Nephron progenitor cell (in vitro differentiated cells): Measurements from ENCODE around the gene STH.

ENCODE experiments used
- DNase-seq: peaks from one replicate; pipeline ENCODE4 v3.0.0; 2021
- H3K27ac Mint-ChIP-seq: 2 replicates; pipeline ENCODE4 v1.8.0; 2021; ENCODE audit warnings: mild to moderate bottlenecking, moderate library complexity, mixed read lengths
- H3K27me3 Mint-ChIP-seq: 2 replicates; pipeline ENCODE4 v1.8.0; 2021; ENCODE audit warnings: mild to moderate bottlenecking, low read depth, mixed read lengths; ENCODE audit not compliant: poor library complexity
- H3K36me3 Mint-ChIP-seq: 2 replicates; pipeline ENCODE4 v1.8.0; 2021; ENCODE audit warnings: low read depth, mixed read lengths
- H3K4me1 Mint-ChIP-seq: 2 replicates; pipeline ENCODE4 v1.8.0; 2021; ENCODE audit warnings: mixed read lengths
- H3K4me3 Mint-ChIP-seq: 2 replicates; pipeline ENCODE4 v1.8.0; 2021; ENCODE audit warnings: mild to moderate bottlenecking, moderate library complexity, mixed read lengths
- H3K9me3 Mint-ChIP-seq: 2 replicates; pipeline ENCODE4 v1.8.0; 2021; ENCODE audit warnings: mild to moderate bottlenecking, moderate library complexity, mixed read lengths
- TF ChIP-seq, protein P1 (sequence below): fragments of 200-600 bp; sonication (generic); IDR thresholded peaks from 2 replicates; pipeline ENCODE4 v1.5.0; 2021; ENCODE audit warnings: antibody characterized with exemption

STH gene

DNA sequence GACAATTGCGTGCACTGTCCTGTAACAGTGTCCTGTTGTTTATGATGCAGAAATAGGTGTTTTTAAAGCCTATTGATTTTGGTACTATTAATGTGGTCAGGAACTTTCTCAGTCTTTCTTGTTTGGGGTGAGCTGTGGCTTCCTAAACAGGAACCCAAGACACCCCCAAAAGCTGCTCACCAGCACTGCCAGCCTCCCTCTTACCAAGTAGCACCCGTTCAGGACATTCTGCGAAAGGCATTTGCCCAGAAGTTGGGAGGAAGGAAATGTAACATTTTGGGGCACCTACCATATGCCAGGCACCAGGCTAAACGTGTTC, 21.6 kb upstream of the STH start:
- no peak overlapping the region for H3K27ac Mint-ChIP-seq
- TF ChIP-seq, protein P1, sequence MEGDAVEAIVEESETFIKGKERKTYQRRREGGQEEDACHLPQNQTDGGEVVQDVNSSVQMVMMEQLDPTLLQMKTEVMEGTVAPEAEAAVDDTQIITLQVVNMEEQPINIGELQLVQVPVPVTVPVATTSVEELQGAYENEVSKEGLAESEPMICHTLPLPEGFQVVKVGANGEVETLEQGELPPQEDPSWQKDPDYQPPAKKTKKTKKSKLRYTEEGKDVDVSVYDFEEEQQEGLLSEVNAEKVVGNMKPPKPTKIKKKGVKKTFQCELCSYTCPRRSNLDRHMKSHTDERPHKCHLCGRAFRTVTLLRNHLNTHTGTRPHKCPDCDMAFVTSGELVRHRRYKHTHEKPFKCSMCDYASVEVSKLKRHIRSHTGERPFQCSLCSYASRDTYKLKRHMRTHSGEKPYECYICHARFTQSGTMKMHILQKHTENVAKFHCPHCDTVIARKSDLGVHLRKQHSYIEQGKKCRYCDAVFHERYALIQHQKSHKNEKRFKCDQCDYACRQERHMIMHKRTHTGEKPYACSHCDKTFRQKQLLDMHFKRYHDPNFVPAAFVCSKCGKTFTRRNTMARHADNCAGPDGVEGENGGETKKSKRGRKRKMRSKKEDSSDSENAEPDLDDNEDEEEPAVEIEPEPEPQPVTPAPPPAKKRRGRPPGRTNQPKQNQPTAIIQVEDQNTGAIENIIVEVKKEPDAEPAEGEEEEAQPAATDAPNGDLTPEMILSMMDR: no peak
- DNase-seq: no peak
- no peaks in the 10 kb centered on the region for H3K36me3 Mint-ChIP-seq
- peaks cover 60% of the 10 kb centered on the region for H3K4me1 Mint-ChIP-seq
- peaks cover 3% of the 10 kb centered on the region for H3K9me3 Mint-ChIP-seq
- no peak overlapping the region for H3K4me3 Mint-ChIP-seq
- peaks cover 12% of the 10 kb centered on the region for H3K27me3 Mint-ChIP-seq

DNA sequence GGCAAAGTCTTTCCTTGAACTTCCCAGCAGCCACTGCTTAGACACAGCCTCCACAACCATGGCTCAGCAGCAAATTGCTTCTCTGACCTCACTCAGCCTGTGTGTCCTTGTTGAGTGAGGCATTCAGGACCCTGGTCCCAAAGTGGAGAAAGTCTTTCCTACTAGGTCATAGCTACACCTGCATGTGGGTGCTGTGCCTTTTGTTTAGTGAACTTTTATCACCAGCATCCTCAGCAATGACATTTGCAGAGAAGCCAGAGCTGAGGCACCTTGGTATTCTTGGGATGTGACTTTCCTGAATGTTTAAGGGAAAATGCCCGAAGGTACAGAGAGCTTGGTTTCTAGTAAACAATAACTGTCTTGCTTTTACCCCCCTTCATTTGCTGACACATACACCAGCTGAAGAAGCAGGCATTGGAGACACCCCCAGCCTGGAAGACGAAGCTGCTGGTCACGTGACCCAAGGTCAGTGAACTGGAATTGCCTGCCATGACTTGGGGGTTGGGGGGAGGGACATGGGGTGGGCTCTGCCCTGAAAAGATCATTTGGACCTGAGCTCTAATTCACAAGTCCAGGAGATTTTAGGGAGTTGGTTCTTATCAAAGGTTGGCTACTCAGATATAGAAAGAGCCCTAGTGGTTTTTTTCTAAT, 20.9 kb upstream of the STH start:
- TF ChIP-seq, protein P1: no peak
- H3K27ac Mint-ChIP-seq: no peak overlapping the region
- no peak overlapping the region for H3K4me3 Mint-ChIP-seq
- H3K27me3 Mint-ChIP-seq: peaks cover 12% of the 10 kb centered on the region
- peaks cover 57% of the 10 kb centered on the region for H3K4me1 Mint-ChIP-seq
- no peak for DNase-seq
- H3K9me3 Mint-ChIP-seq: no peaks in the 10 kb centered on the region
- no peaks in the 10 kb centered on the region for H3K36me3 Mint-ChIP-seq

DNA sequence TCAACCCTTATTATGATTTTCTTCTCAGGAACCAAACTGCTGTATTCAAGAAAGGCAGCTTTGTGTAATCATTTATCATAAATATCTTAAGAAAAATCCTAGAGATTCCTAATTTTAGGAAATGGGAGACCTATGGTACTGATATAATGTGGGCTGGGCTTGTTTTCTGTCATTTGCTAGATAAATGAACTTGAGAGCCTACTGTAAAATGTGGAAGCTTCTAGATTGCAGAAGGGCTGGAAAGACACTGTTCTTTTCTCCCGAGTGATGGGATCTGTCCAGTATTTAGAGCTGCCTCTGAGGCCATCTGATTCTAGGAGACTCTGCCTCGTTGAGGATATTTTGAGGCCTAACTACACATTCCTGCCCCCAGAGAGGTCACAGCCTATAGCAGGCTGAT, 19.9 kb upstream of the STH start:
- no peak for DNase-seq
- H3K9me3 Mint-ChIP-seq: no peaks in the 10 kb centered on the region
- H3K27ac Mint-ChIP-seq: no peak overlapping the region
- no peak overlapping the region for H3K4me3 Mint-ChIP-seq
- TF ChIP-seq, protein P1: no peak
- H3K27me3 Mint-ChIP-seq: peaks cover 6% of the 10 kb centered on the region
- H3K4me1 Mint-ChIP-seq: peaks cover 52% of the 10 kb centered on the region
- H3K36me3 Mint-ChIP-seq: no peaks in the 10 kb centered on the region

DNA sequence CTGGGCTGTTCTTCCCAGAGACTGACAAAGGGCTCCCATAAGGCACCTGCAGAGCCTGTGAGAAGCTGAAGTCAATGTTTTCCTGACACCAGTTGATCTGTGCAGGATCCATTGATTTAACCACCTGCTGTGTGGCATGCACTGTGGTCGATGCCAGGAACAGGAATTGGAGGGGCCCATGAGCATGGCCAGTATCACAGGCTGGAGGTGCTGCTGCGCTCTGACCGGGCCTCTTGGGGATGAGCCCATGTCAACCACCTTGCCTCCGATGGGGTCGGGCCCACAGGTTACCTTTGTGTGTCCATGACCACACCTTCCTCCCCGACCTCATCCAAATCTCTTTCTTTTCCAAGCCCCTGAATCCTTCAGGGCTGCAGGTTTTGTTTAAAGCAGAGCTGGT, 18.2 kb upstream of the STH start:
- peaks cover 5% of the 10 kb centered on the region for H3K27me3 Mint-ChIP-seq
- H3K4me3 Mint-ChIP-seq: no peak overlapping the region
- no peaks in the 10 kb centered on the region for H3K36me3 Mint-ChIP-seq
- H3K27ac Mint-ChIP-seq: no peak overlapping the region
- peaks cover 42% of the 10 kb centered on the region for H3K4me1 Mint-ChIP-seq
- TF ChIP-seq, protein P1: no peak
- DNase-seq: no peak
- H3K9me3 Mint-ChIP-seq: no peaks in the 10 kb centered on the region

DNA sequence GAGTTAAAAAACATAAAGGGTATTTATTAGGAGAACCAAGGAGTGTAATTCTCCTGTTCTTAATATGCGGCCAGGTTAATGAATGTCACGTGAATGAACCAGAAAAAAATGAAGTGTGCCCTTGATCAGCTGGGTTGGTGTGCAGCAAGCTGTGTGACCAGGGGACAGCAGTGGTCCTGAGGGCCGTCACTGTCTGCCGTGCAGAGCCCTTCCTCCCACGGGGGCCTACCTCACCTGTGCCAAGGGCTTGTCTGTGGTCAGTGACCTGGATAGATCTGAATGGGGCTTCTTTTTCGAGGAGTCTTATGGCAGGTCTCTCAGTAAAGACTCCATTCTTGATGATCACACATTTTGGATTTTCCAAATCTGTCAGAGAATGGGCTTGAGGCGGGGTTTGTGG, 17.7 kb upstream of the STH start:
- TF ChIP-seq, protein P1: no peak

More for the DNA sequence above, 17.7 kb upstream of the STH start:
- Mint-ChIP-seq H3K9me3 (no peaks in the 10 kb centered on the region), H3K27ac (no peak overlapping the region), H3K4me3 (no peak overlapping the region), H3K27me3 (peaks cover 2% of the 10 kb centered on the region), H3K36me3 (no peaks in the 10 kb centered on the region), H3K4me1 (peaks cover 37% of the 10 kb centered on the region)
- DNase-seq: no peak
